HepG2 (cell line): ENCODE results near the gene SLC2A4. TPM values are rescaled to one million over a fixed set of nuclear protein-coding genes. Genes with fewer than 3 reads are reported as not detected.

Experiments
- BRF2 ChIP-seq: sonication (generic); formaldehyde crosslinking; IDR thresholded peaks from 2 replicates; pipeline ENCODE4 v1.8.1; 2022; ENCODE audit warnings: mild to moderate bottlenecking, missing genetic modification reagents
- EZH2 ChIP-seq: conservative IDR thresholded peaks from 2 replicates; pipeline ENCODE4 v1.6.1; 2012; ENCODE audit warnings: mild to moderate bottlenecking, low read depth, low read length, moderate library complexity
- FIP1L1 ChIP-seq: fragments of 200-400 bp; formaldehyde crosslinking; IDR thresholded peaks from 2 replicates; pipeline ENCODE4 v1.6.1; 2018; ENCODE audit warnings: low read depth, mild to moderate bottlenecking, low read length, moderate library complexity, borderline replicate concordance; ENCODE audit not compliant: insufficient read depth
- HMG20A ChIP-seq: IDR thresholded peaks from 2 replicates; pipeline ENCODE4 v1.6.1; 2016; ENCODE audit warnings: borderline replicate concordance
- HOXA9 ChIP-seq: sonication (generic); formaldehyde crosslinking; IDR thresholded peaks from 2 replicates; pipeline ENCODE4 v1.8.1; 2022; ENCODE audit warnings: missing genetic modification reagents, mild to moderate bottlenecking, moderate library complexity, borderline replicate concordance
- MED1 ChIP-seq: sonication (generic); formaldehyde crosslinking; IDR thresholded peaks from 2 replicates; pipeline ENCODE4 v1.4.0; 2020; ENCODE audit warnings: missing genetic modification reagents
- POGZ ChIP-seq: sonication (generic); formaldehyde crosslinking; IDR thresholded peaks from 2 replicates; pipeline ENCODE4 v1.4.0; 2020; ENCODE audit warnings: mild to moderate bottlenecking, missing genetic modification reagents
- PPARG ChIP-seq: conservative IDR thresholded peaks from 2 replicates; pipeline ENCODE4 v1.6.1; 2016; ENCODE audit warnings: missing biosample characterization, missing genetic modification reagents
- SAFB2 ChIP-seq: sonication (generic); formaldehyde crosslinking; IDR thresholded peaks from 2 replicates; pipeline ENCODE4 v1.5.1; 2020; ENCODE audit warnings: missing genetic modification reagents, low read depth, mild to moderate bottlenecking, borderline replicate concordance
- SKIL ChIP-seq: sonication (generic); formaldehyde crosslinking; IDR thresholded peaks from 2 replicates; pipeline ENCODE4 v1.8.0; 2022; ENCODE audit warnings: missing genetic modification reagents, mild to moderate bottlenecking, moderate library complexity, borderline replicate concordance
- SMARCE1 ChIP-seq: fragments of 450-650 bp; IDR thresholded peaks from 2 replicates; pipeline ENCODE4 v1.6.1; 2017; ENCODE audit warnings: borderline replicate concordance
- TAF1 ChIP-seq: sonication (generic); formaldehyde crosslinking; IDR thresholded peaks from 2 replicates; pipeline ENCODE4 v1.4.0; 2020; ENCODE audit warnings: missing genetic modification reagents
- TCF12 ChIP-seq, 2 experiments: fragments of 450-650 bp in 1 of 2; sonication (generic) in 1 of 2; formaldehyde crosslinking in 1 of 2; IDR thresholded peaks; 2 replicates each; pipeline versions ENCODE4 v1.6.1 to v1.8.0; 2017 to 2022; ENCODE audit warnings: antibody characterized with exemption in 1 of 2, mild to moderate bottlenecking in 1 of 2, missing genetic modification reagents in 1 of 2, moderate library complexity in 1 of 2
- ZBTB10 ChIP-seq: sonication (generic); formaldehyde crosslinking; IDR thresholded peaks from 2 replicates; pipeline ENCODE4 v1.4.0; 2020; ENCODE audit warnings: missing genetic modification reagents, borderline replicate concordance
- ZBTB37 ChIP-seq: sonication (generic); formaldehyde crosslinking; IDR thresholded peaks from 2 replicates; pipeline ENCODE4 v1.4.0; 2020; ENCODE audit warnings: mild to moderate bottlenecking, missing genetic modification reagents
- ZNF274 ChIP-seq: sonication (generic); formaldehyde crosslinking; IDR thresholded peaks from 2 replicates; pipeline ENCODE4 v1.5.1; 2020; ENCODE audit warnings: mild to moderate bottlenecking, missing genetic modification reagents
- ZNF446 ChIP-seq: sonication (generic); formaldehyde crosslinking; IDR thresholded peaks from 2 replicates; pipeline ENCODE4 v1.5.0; 2020; ENCODE audit warnings: mild to moderate bottlenecking, missing genetic modification reagents
- ZNF740 ChIP-seq: sonication (generic); formaldehyde crosslinking; IDR thresholded peaks from 2 replicates; pipeline ENCODE4 v1.4.0; 2020; ENCODE audit warnings: missing genetic modification reagents
- ZNF776 ChIP-seq: sonication (generic); formaldehyde crosslinking; IDR thresholded peaks from 2 replicates; pipeline ENCODE4 v1.4.0; 2020; ENCODE audit warnings: mild to moderate bottlenecking, missing genetic modification reagents
- ZSCAN5A ChIP-seq: sonication (generic); formaldehyde crosslinking; IDR thresholded peaks from 2 replicates; pipeline ENCODE4 v1.8.0; 2022; ENCODE audit warnings: mild to moderate bottlenecking, missing genetic modification reagents, borderline replicate concordance
- polyA plus RNA-seq, 8 experiments: library from polyadenylated mRNA; depleted of rRNA in 3 of 8; stranded (reverse) in 7 of 8; unstranded in 1 of 8; fragments of >200 nt; fragmentation: Illumina TruSeq in 4 of 8; extraction: Trizol in 4 of 8; gene quantifications; 2 replicates each; pipeline versions ENCODE4 v1.2.1 to v1.2.3, GENCODE V29; 2011 to 2016; ENCODE audit warnings: low read depth in 4 of 8, missing spikeins in 1 of 8, mixed read lengths in 1 of 8; ENCODE audit not compliant: insufficient read depth in 1 of 8
- total RNA-seq, 5 experiments: library from RNA; depleted of rRNA; stranded (reverse); fragments of >200 nt; fragmentation: Illumina TruSeq; extraction: Trizol; gene quantifications; 2 replicates each; pipeline ENCODE4 v1.2.3, GENCODE V29; 2016; ENCODE audit warnings: low read depth in 1 of 5

The SLC2A4 gene
- total and polyA plus RNA-seq, 2 of the 13 experiments (the other 11 are each of a cell fraction or from before 2014, with no cell fraction given) = 4.9 to 5.8 TPM

- TF ChIP-seq ZBTB37 (CRISPR knock-in tag) (no peak), HMG20A (CRISPR knock-in tag) (no peak), MED1 (CRISPR knock-in tag) (no peak), POGZ (CRISPR knock-in tag) (no peak), ZNF776 (CRISPR knock-in tag) (0 out of 2 replicates have a peak, but pooled peaks have one; percentile 40), FIP1L1 (no peak), ZNF446 (CRISPR knock-in tag) (no peak), SMARCE1 (no peak), HOXA9 (no peak), ZNF740 (CRISPR knock-in tag) (peak; percentile 69; the same call in 1 of the 2 replicates), ZSCAN5A (CRISPR knock-in tag) (no peak), PPARG (no peak), BRF2 (no peak), SAFB2 (CRISPR knock-in tag) (no peak), ZNF274 (no peak), TCF12 (IDR thresholded peaks at IDR 0.05) (no peak), TCF12 (CRISPR knock-in tag; IDR thresholded peaks at IDR 0.05) (no peak), SKIL (no peak), TAF1 (CRISPR knock-in tag) (peak; percentile 25; the same call in 1 of the 2 replicates), EZH2 (no peak), ZBTB10 (peak; percentile 48; the same call in 1 of the 2 replicates)
Measured at GRCh38 chr17:7237761-7238419, 43.6 kb upstream of the SLC2A4 start (continued).
